Suprapubic skin (tissue), 4 donors: Measurements from ENCODE around the gene CAMK1D. TPM values are rescaled to one million over a fixed set of nuclear protein-coding genes. Genes with fewer than 3 reads are reported as not detected.

Source experiments
- DNase-seq, 2 donors: peaks; one replicate each; pipeline ENCODE4 v3.0.0-alpha.2; 2019; ENCODE audit warnings: low spot score in 2 of 2
- H3K27ac ChIP-seq: fragments of 200-600 bp; sonication (generic); one replicate; pipeline ENCODE4 v1.5.1; 2019
- H3K27me3 ChIP-seq: fragments of 200-600 bp; sonication (generic); one replicate; pipeline ENCODE4 v1.5.1; 2019
- H3K36me3 ChIP-seq: fragments of 200-600 bp; sonication (generic); one replicate; pipeline ENCODE4 v1.5.1; 2019
- H3K4me1 ChIP-seq: fragments of 200-600 bp; sonication (generic); one replicate; pipeline ENCODE4 v1.5.1; 2019
- H3K4me3 ChIP-seq: fragments of 200-600 bp; sonication (generic); one replicate; pipeline ENCODE4 v1.5.1; 2019; ENCODE audit warnings: mild to moderate bottlenecking
- H3K9me3 ChIP-seq: fragments of 200-600 bp; sonication (generic); one replicate; pipeline ENCODE4 v1.5.1; 2019
- CTCF ChIP-seq, 2 donors: fragments of 200-600 bp in 1 of 2; fragments of 450-650 bp in 1 of 2; sonication (generic) in 1 of 2; IDR thresholded peaks; one replicate each; pipeline ENCODE4 v1.5.1; 2016 to 2019; ENCODE audit warnings: antibody characterized with exemption in 2 of 2, mild to moderate bottlenecking in 1 of 2, moderate library complexity in 1 of 2
- EP300 ChIP-seq: sonication (generic); formaldehyde crosslinking; IDR thresholded peaks from one replicate; pipeline ENCODE4 v1.6.1; 2017; ENCODE audit warnings: antibody characterized with exemption
- POLR2A ChIP-seq, 2 donors: fragments of 450-650 bp; IDR thresholded peaks; one replicate each; pipeline ENCODE4 v1.6.1; 2017; ENCODE audit warnings: antibody characterized with exemption in 2 of 2, mild to moderate bottlenecking in 2 of 2, moderate library complexity in 2 of 2
- POLR2AphosphoS5 ChIP-seq, 3 donors: sonication (generic); formaldehyde crosslinking; IDR thresholded peaks; one replicate each; pipeline ENCODE4 v1.6.1; 2017; ENCODE audit warnings: antibody characterized with exemption in 3 of 3
- WGBS: methylation state at CpG from one replicate; pipeline ENCODE4 v1.1.5; 2018; 5-methylcytosine and 5-hydroxymethylcytosine counted together
- total RNA-seq, 4 donors: library from RNA; depleted of rRNA; stranded (reverse); fragments of >200 nt; gene quantifications; one replicate each; pipeline ENCODE4 v1.1.0, GENCODE V29; 2016

Gene CAMK1D
- total RNA-seq, 4 donors from 2014 or later, result 26.4 to 31.3 (median 30.2) TPM

DNA sequence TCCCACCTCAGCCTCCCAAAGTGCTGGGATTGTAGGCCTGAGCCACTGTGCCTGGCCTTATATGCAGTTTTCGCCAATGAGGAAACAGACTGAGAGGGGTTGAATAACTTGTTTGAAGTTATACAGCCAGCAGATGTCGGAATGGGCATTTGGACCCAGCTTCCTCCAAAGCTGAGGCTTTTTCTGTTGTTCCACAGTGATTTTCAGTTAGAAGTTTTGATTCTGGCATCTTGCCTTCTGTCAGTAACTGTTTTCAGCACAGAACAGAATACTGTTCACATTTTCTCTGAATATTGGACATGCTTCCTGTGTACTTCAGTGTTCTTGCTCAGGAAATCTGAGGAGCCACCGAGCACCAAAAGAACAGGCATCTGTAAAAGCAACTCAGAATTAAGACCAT is 287.2 kb downstream of the CAMK1D start:
- H3K4me1 ChIP-seq, result peaks cover 5% of the 10 kb centered on the region
- H3K9me3 ChIP-seq, result no peaks in the 10 kb centered on the region
- H3K27ac ChIP-seq, result no peak overlapping the region
- DNase-seq, result no peak
- 67% methylated on average over 3 of the region's 3 CpGs for WGBS
- TF ChIP-seq POLR2A (IDR thresholded peaks at IDR 0.05) (no peak), POLR2AphosphoS5 (IDR thresholded peaks at IDR 0.05) (no peak)
- H3K27me3 ChIP-seq, result no peaks in the 10 kb centered on the region
- no peak overlapping the region for H3K4me3 ChIP-seq
- no peaks in the 10 kb centered on the region for H3K36me3 ChIP-seq

- 91% methylated on average over 8 of the region's 8 CpGs for WGBS
- H3K4me1 ChIP-seq, result peaks cover 5% of the 10 kb centered on the region
- no peak for TF ChIP-seq POLR2A (IDR thresholded peaks at IDR 0.05)
- TF ChIP-seq CTCF (IDR thresholded peaks at IDR 0.05), result no peak
- TF ChIP-seq POLR2AphosphoS5 (IDR thresholded peaks at IDR 0.05), result no peak
- TF ChIP-seq EP300, result no peak
Observed at GRCh38 chr10:12637649-12638048, 288.3 kb downstream of the CAMK1D start.

DNA sequence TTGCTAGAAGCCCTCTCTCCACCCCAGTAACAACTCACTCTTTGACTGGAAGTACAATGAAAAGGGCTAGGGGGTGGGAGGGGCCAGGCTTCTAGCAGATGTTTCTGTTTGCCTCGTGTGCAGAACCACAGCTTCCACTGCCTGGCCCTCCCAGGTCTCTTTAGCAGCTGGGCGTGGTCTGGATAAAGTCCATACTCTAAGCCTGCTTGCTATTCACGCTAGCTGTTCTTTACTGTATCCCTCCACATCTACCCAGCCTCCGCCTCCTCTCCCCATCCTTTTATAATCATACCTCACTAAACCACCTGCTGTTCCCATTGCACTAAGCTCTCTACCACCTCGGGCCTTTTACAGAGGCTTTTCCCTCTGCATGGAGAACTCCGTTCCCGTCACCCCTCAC is 288.8 kb downstream of the CAMK1D start:
- H3K27ac ChIP-seq, result no peak overlapping the region
- no peaks in the 10 kb centered on the region for H3K36me3 ChIP-seq
- TF ChIP-seq CTCF (IDR thresholded peaks at IDR 0.05), result no peak
- TF ChIP-seq EP300, result no peak
- no peak for TF ChIP-seq POLR2AphosphoS5 (IDR thresholded peaks at IDR 0.05)
- no peak for TF ChIP-seq POLR2A (IDR thresholded peaks at IDR 0.05)
- WGBS, result 55% methylated on average over 7 of the region's 7 CpGs
- H3K4me1 ChIP-seq, result peaks cover 5% of the 10 kb centered on the region
- no peaks in the 10 kb centered on the region for H3K27me3 ChIP-seq
- DNase-seq, result no peak
- no peaks in the 10 kb centered on the region for H3K9me3 ChIP-seq
- H3K4me3 ChIP-seq, result no peak overlapping the region

More at GRCh38 chr10:12637649-12638048, 288.3 kb downstream of the CAMK1D start:
- Histone ChIP-seq H3K4me3 (no peak overlapping the region), H3K9me3 (no peaks in the 10 kb centered on the region), H3K27me3 (no peaks in the 10 kb centered on the region), H3K27ac (no peak overlapping the region), H3K36me3 (no peaks in the 10 kb centered on the region)
- no peak for DNase-seq

- no peak for DNase-seq
- H3K36me3 ChIP-seq, result no peaks in the 10 kb centered on the region
- H3K9me3 ChIP-seq, result no peaks in the 10 kb centered on the region
- H3K4me3 ChIP-seq, result no peak overlapping the region
- no peaks in the 10 kb centered on the region for H3K27me3 ChIP-seq
- H3K27ac ChIP-seq, result no peak overlapping the region
- TF ChIP-seq EP300, result no peak
- TF ChIP-seq POLR2AphosphoS5 (IDR thresholded peaks at IDR 0.05), result no peak
- TF ChIP-seq CTCF (IDR thresholded peaks at IDR 0.05), result no peak
- TF ChIP-seq POLR2A (IDR thresholded peaks at IDR 0.05), result no peak
- peaks cover 5% of the 10 kb centered on the region for H3K4me1 ChIP-seq
- 82% methylated on average over 11 of the region's 11 CpGs for WGBS
Observed at GRCh38 chr10:12638781-12639180, 289.4 kb downstream of the CAMK1D start.

DNA sequence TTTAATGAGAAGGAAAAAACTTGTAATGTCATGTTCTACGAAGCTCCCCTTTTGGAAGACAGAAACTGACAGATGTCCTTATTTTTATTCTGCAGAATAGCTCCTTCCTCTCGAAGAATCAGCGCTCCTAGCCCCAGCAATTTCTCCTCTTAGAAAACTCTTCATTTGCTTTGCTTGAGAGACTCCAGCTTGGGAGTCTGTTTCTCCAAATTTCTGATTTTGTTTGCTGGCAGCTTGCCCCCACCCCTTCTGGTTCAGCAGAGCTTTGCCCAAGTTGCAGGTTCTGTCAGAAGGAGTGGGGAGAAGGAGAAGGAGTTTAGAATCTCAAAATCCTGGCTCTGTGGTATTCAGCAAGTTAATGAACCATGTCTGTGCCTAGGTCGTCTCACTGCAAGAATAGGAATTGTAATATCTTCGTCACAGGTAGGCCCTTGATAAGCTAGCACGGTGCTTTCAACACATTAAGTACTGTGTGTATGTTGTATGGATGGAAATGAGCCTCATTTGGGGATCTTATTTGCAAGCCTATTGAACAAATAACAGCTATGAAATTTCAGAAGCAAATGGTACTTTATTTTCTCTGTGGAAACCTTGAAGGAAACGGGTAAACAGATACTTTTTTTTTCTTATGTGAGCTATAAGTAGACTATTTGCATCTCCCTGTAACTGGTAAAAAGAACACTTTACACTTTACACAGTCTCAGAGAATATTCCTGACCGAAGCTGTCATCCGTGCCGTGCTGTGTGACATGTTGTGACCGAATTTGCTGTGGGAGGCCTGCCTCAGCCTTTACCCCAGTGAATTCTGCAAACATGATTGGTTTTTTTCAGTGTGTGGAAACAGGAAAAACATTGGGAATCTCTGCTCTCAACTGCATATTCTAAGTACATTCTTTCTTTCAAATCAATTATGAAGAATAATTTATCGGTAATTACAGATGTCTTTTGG is 290.9 kb downstream of the CAMK1D start:
- Histone ChIP-seq H3K27me3 (no peaks in the 10 kb centered on the region), H3K36me3 (no peaks in the 10 kb centered on the region), H3K4me1 (peaks cover 5% of the 10 kb centered on the region), H3K4me3 (no peak overlapping the region), H3K27ac (no peak overlapping the region), H3K9me3 (no peaks in the 10 kb centered on the region)
- TF ChIP-seq EP300, result no peak
- TF ChIP-seq CTCF (IDR thresholded peaks at IDR 0.05), result no peak
- TF ChIP-seq POLR2A (IDR thresholded peaks at IDR 0.05), result no peak
- no peak for TF ChIP-seq POLR2AphosphoS5 (IDR thresholded peaks at IDR 0.05)
- 88% methylated on average over 12 of the region's 12 CpGs for WGBS
- no peak for DNase-seq
